GM21619 (cell line): ENCODE measurements around the gene HIBCH.
A peak's percentile ranks its signal among the peaks of the same experiment; 100 is the strongest.
"Not testable (repeated sequence)": the region's sequence is repeated elsewhere in the genome, so short reads cannot be mapped to it uniquely, and the experiment has no call there.

ENCODE experiments used
- ATAC-seq: cut with Tn5 transposase; IDR thresholded peaks from one replicate; pipeline ENCODE4 v1.9.1; 2021; ENCODE audit not compliant: unreplicated experiment

The HIBCH gene

DNA sequence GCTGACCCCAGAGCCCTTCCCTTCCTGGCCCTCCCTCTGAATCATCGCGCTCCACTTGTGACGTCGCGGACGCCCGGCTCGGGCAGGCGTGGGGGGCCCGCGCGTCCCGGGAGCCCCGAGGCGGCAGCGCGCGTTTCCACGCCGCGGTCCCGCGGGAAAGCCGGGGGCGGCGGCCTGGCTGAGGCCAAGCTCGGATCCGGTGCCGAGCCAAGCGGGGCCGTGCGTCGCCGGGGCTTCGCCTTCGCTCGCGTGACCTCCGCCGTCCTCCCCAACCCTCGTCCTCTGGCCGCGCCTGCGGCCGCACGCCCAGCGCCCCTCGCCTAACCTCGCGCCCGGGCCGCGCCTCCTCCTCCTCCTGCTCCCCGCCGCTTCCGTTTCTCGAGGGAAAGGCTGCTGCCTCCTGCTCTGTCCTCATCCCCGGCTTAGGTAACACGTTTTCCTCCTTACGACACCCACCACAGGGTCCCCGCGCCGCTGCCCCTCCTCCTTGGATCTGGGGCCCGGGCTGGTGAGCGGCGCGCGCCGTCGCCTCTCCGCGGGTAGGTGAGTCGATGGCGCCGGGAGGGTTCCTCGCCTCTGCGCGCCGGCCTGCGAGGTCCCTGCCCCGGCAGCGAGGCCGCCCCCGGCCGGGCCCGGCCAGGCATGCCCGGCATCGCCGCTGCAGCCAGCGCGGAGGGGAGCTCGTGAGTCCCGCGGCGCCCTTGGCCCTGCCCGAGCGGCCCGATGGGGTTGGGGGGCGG, 24.1 kb upstream of the HIBCH start, which contains the start of gene INPP1:
Gene INPP1 (plus strand): TSS at position 54 of the 740 bp plus-strand sequence. CDS start 16,514 bp downstream, outside the sequence.
- ATAC-seq = peak; percentile 61

- no peak for ATAC-seq
Measured at GRCh38 chr2:190343089-190343535, 23.5 kb upstream of the HIBCH start.

- no peak for ATAC-seq
Measured at GRCh38 chr2:190342611-190343010, 23.0 kb upstream of the HIBCH start.

- no peak for ATAC-seq
Measured at GRCh38 chr2:190340369-190340768, 20.7 kb upstream of the HIBCH start.

- ATAC-seq = no peak
Measured at GRCh38 chr2:190339394-190339793, 19.8 kb upstream of the HIBCH start.

- no peak for ATAC-seq
Measured at GRCh38 chr2:190338453-190338852, 18.8 kb upstream of the HIBCH start.

GRCh38 chr2:190336420-190336819, 16.8 kb upstream of the HIBCH start:
- no peak for ATAC-seq

DNA sequence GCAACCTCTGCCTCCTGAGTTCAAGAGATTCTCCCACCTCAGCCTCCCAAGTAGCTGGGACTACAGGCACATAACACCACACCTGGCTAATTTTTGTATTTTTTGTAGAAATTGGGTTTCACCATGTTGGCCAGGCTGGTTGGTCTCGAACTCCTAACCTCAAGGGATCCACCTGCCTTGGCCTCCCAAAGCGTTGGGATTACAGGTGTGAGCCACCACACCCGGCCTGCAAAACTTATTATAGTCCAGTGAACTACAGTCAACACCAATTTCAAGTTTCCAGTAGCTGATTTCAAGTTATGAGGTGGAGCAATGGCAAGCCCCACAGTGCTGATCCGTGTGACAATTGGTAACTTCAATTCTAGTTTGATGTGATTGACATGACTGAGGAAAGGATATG, 16.0 kb upstream of the HIBCH start:
- ATAC-seq = not testable (repeated sequence)

DNA sequence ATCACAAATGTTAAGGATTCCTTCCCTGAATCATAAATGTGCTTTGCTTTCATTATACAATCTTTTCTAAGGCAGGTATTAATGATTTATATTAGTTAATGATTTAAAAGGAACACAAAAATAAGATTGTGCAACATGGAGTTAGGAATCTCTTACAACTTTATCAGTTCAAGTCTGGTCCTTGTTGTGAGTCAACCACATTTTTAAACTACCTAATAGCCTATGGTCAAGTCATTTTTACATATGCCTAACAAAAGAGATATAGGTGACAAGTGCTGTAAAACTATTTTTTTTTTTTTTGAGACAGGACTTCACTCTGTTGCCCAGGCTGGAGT, 15.6 kb upstream of the HIBCH start:
- ATAC-seq = no peak

GRCh38 chr2:190334479-190335224, 15.0 kb upstream of the HIBCH start:
- no peak for ATAC-seq

- no peak for ATAC-seq
Measured at GRCh38 chr2:190333928-190334327, 14.3 kb upstream of the HIBCH start.

GRCh38 chr2:190333395-190333794, 13.8 kb upstream of the HIBCH start:
- no peak for ATAC-seq

GRCh38 chr2:190328573-190329147, 9.0 kb upstream of the HIBCH start:
- no peak for ATAC-seq

- no peak for ATAC-seq
Measured at GRCh38 chr2:190327867-190328572, 8.4 kb upstream of the HIBCH start.

GRCh38 chr2:190325588-190325987, 6.0 kb upstream of the HIBCH start:
- no peak for ATAC-seq

DNA sequence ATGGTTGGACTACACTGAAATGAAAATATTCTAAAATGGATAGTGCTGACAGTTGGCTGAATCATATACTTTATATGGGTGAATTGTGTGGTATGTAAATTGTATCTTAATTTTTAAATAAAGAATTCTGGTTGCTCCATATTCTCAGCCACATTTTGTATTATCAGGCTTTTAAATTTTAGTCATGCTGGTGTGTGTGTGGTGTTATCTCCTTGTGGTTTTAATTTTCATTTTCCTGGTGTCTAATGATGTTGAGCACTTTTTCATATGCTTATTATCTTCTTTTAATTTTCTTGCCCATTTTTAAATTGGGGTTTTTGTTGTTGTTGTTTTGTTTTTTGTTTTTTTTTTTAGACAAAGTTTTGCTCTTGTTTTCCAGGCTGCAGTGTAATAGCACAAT, 3.8 kb upstream of the HIBCH start:
- ATAC-seq = no peak

GRCh38 chr2:190320696-190321095, 1.1 kb upstream of the HIBCH start:
- ATAC-seq = no peak

GRCh38 chr2:190318931-190319554, 583 bp downstream of the HIBCH start:
- peak; percentile 24 for ATAC-seq

DNA sequence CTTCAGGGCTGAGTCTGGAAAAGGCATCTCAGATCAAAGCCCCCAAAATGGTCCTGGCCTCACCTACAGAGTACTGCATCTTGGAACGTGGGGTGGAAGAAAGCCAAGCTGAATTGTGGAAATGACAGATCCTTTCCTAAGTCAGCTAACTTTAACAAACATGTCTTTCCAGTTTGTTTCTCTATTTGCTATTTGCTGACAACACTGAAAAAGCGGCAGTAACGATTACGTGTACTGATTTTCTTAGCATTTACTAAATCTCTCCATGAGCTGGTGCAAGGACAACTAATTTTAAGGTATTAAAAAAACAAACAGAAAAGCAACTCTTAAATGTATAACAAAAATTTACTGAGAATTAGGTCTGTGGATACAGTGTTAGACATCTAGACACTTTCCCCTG, 1.1 kb downstream of the HIBCH start:
- no peak for ATAC-seq

DNA sequence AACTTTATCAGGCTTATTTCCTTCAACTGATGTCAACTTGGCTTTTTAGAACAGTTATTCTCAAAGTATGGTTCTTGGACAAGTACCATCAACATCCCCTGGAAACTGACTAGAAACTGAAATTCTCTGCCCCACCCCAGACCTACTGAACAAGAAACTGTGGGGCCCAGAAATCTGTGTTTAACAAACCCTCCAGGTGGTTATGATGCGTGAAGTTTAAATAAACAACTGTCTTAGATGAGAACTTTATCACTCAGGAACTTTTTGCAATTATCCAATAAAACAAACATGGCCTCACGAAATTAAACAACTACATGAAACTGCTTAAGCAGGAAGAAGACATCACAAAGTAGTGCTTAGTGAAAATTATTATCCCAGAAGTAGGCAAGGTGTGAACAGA, 4.4 kb downstream of the HIBCH start:
- no peak for ATAC-seq

- no peak for ATAC-seq
Measured at GRCh38 chr2:190313880-190314279, 5.7 kb downstream of the HIBCH start.
